GM23338 (cell line): ENCODE measurements around the gene BMS1. TPM values are rescaled to one million over a fixed set of nuclear protein-coding genes. Genes with fewer than 3 reads are reported as not detected.
A peak's percentile ranks its signal among the peaks of the same experiment; 100 is the strongest.

ENCODE experiments used
- ATAC-seq: fragments of 200-7000 bp; cut with Tn5 transposase; 3 replicates; pipeline ENCODE4 v1.9.1; 2020
- DNase-seq: peaks from one replicate; pipeline ENCODE4 v3.0.0-alpha.2; 2015; ENCODE audit warnings: low spot score
- H2AFZ ChIP-seq: fragments of 200-600 bp; sonication (generic); 2 replicates; pipeline ENCODE4 v1.8.0; 2016; ENCODE audit warnings: antibody characterized with exemption, mild to moderate bottlenecking, moderate library complexity
- H3F3A ChIP-seq: fragments of 200-600 bp; sonication (generic); replicated peaks from 2 replicates; pipeline ENCODE4 v1.8.0; 2017; ENCODE audit warnings: antibody characterized with exemption, mixed run types, low read depth
- H3K27ac ChIP-seq: fragments of 200-600 bp; sonication (generic); 2 replicates; pipeline ENCODE4 v1.6.1; 2016; ENCODE audit warnings: low read depth
- H3K27me3 ChIP-seq: fragments of 200-600 bp; sonication (generic); 2 replicates; pipeline ENCODE4 v1.8.0; 2016; ENCODE audit warnings: mild to moderate bottlenecking, mixed run types, moderate library complexity; ENCODE audit not compliant: insufficient read depth
- H3K36me3 ChIP-seq: fragments of 200-600 bp; sonication (generic); 2 replicates; pipeline ENCODE4 v1.8.0; 2016; ENCODE audit warnings: mild to moderate bottlenecking; ENCODE audit not compliant: insufficient read depth
- H3K4me1 ChIP-seq: fragments of 200-600 bp; sonication (generic); 2 replicates; pipeline ENCODE4 v1.8.0; 2016; ENCODE audit warnings: mild to moderate bottlenecking, moderate library complexity; ENCODE audit not compliant: insufficient read depth
- H3K4me2 ChIP-seq: fragments of 200-600 bp; sonication (generic); 2 replicates; pipeline ENCODE4 v1.7.1; 2017; ENCODE audit warnings: mixed run types
- H3K4me3 ChIP-seq: fragments of 200-600 bp; sonication (generic); 2 replicates; pipeline ENCODE4 v1.6.1; 2016; ENCODE audit warnings: mixed run types
- H3K79me2 ChIP-seq: fragments of 200-600 bp; sonication (generic); replicated peaks from 2 replicates; pipeline ENCODE4 v1.8.0; 2017; ENCODE audit warnings: mild to moderate bottlenecking; ENCODE audit not compliant: insufficient read depth
- H3K9me2 ChIP-seq: fragments of 200-600 bp; sonication (generic); 2 replicates; pipeline ENCODE4 v1.8.0; 2017; ENCODE audit not compliant: insufficient read depth
- H4K20me1 ChIP-seq: fragments of 200-600 bp; sonication (generic); replicated peaks from 2 replicates; pipeline ENCODE4 v1.8.0; 2017; ENCODE audit warnings: mild to moderate bottlenecking; ENCODE audit not compliant: insufficient read depth
- H3K27ac Mint-ChIP-seq: 2 replicates; pipeline ENCODE4 v1.8.0; 2020; ENCODE audit warnings: inconsistent platforms, mild to moderate bottlenecking, moderate library complexity, mixed read lengths
- H3K27me3 Mint-ChIP-seq: 3 replicates; pipeline ENCODE4 v1.8.0; 2022; ENCODE audit warnings: low read depth, mild to moderate bottlenecking, moderate library complexity, mixed read lengths, inconsistent platforms; ENCODE audit not compliant: insufficient read depth, poor library complexity
- H3K36me3 Mint-ChIP-seq: 3 replicates; pipeline ENCODE4 v1.8.0; 2021; ENCODE audit warnings: low read depth, mild to moderate bottlenecking, inconsistent platforms, moderate library complexity, mixed read lengths
- H3K4me1 Mint-ChIP-seq: 3 replicates; pipeline ENCODE4 v1.8.0; 2020; ENCODE audit warnings: mild to moderate bottlenecking, inconsistent platforms, mixed read lengths
- H3K4me3 Mint-ChIP-seq: 3 replicates; pipeline ENCODE4 v1.8.0; 2021; ENCODE audit warnings: moderate library complexity, mild to moderate bottlenecking, inconsistent platforms, mixed read lengths
- H3K9me3 Mint-ChIP-seq: 3 replicates; pipeline ENCODE4 v1.8.0; 2020; ENCODE audit warnings: moderate library complexity, mild to moderate bottlenecking, inconsistent platforms, mixed read lengths
- CREB1 ChIP-seq: fragments of 250-450 bp; sonication (Bioruptor Pico); IDR thresholded peaks from 2 replicates; pipeline ENCODE4 v1.5.0; 2020; ENCODE audit warnings: low read depth, mild to moderate bottlenecking, moderate library complexity
- CTCF ChIP-seq, 2 experiments: fragments of 200-600 bp in 1 of 2; sonication (generic) in 1 of 2; conservative IDR thresholded peaks; 2 replicates each; pipeline versions ENCODE4 v1.5.1 to v1.6.1; 2016 to 2017; ENCODE audit warnings: antibody characterized with exemption in 2 of 2, low read depth in 2 of 2, mild to moderate bottlenecking in 2 of 2, moderate library complexity in 1 of 2
- EZH2 ChIP-seq: fragments of 200-600 bp; sonication (generic); IDR thresholded peaks from one replicate; pipeline ENCODE4 v1.8.0; 2017; ENCODE audit warnings: antibody characterized with exemption, mild to moderate bottlenecking, low read depth; ENCODE audit not compliant: unreplicated experiment
- NANOG ChIP-seq: IDR thresholded peaks from 2 replicates; pipeline ENCODE4 v1.6.1; 2016; ENCODE audit warnings: antibody characterized with exemption, borderline replicate concordance
- REST ChIP-seq: IDR thresholded peaks from one replicate; pipeline ENCODE4 v1.6.1; 2018; ENCODE audit warnings: antibody characterized with exemption; ENCODE audit not compliant: unreplicated experiment
- STAT1 ChIP-seq: IDR thresholded peaks from one replicate; pipeline ENCODE4 v1.6.1; 2016; ENCODE audit warnings: antibody characterized with exemption; ENCODE audit not compliant: unreplicated experiment
- ZNF114 ChIP-seq: fragments of 250-450 bp; sonication (Bioruptor Pico); IDR thresholded peaks from 2 replicates; pipeline ENCODE4 v1.5.0; 2020; ENCODE audit warnings: mild to moderate bottlenecking, moderate library complexity
- ZNF331 ChIP-seq: fragments of 250-450 bp; sonication (Bioruptor Pico); IDR thresholded peaks from 2 replicates; pipeline ENCODE4 v1.5.0; 2020; ENCODE audit warnings: low read depth, mild to moderate bottlenecking, moderate library complexity
- ZNF462 ChIP-seq: fragments of 250-450 bp; sonication (Bioruptor Pico); IDR thresholded peaks from 2 replicates; pipeline ENCODE4 v1.5.0; 2020; ENCODE audit warnings: mild to moderate bottlenecking, moderate library complexity
- polyA plus RNA-seq: library from polyadenylated mRNA; unstranded; fragments of >200 nt; fragmentation: Nextera tagmentation; extraction: Ambion mirVana; gene quantifications from 2 replicates; pipeline ENCODE4 v1.2.1, GENCODE V29; 2016
- total RNA-seq: library from RNA; depleted of rRNA; stranded (reverse); fragments of >200 nt; shearing (Covaris generic); gene quantifications from 2 replicates; pipeline ENCODE4 v1.2.3, GENCODE V29; 2014

Gene BMS1
- total and polyA plus RNA-seq, 2 experiments from 2014 or later = 26.4 to 37.7 TPM

- TF ChIP-seq ZNF462 = no peak
- no peak for TF ChIP-seq CREB1
- TF ChIP-seq EZH2 = peak; percentile 28
- no peak for TF ChIP-seq ZNF114 (CRISPR knock-in tag)
- TF ChIP-seq NANOG = no peak
- no peak for TF ChIP-seq STAT1
- TF ChIP-seq ZNF331 (CRISPR knock-in tag) = no peak
Observed at GRCh38 chr10:42754155-42755027, 28.2 kb upstream of the BMS1 start (continued).

GRCh38 chr10:42755028-42755451 lies 27.6 kb upstream of the BMS1 start:
- H3K4me3 Mint-ChIP-seq = peak overlapping the region; percentile 65
- ATAC-seq (peak; percentile 63), DNase-seq (peak; percentile 55)
- H3K9me2 ChIP-seq = no peaks in the 10 kb centered on the region
- no peaks in the 10 kb centered on the region; the same call in 1 of the 2 replicates for H4K20me1 ChIP-seq
- no peaks in the 10 kb centered on the region; the same call in 2 of the 3 replicates for H3K36me3 Mint-ChIP-seq
- H3K4me2 ChIP-seq = peak overlapping the region; percentile 92
- no peaks in the 10 kb centered on the region for H3K4me1 ChIP-seq
- H3F3A ChIP-seq = no peaks in the 10 kb centered on the region
- H3K4me1 Mint-ChIP-seq = no peaks in the 10 kb centered on the region
- peak overlapping the region; percentile 74 for H3K4me3 ChIP-seq
- peak overlapping the region; percentile 99 for H2AFZ ChIP-seq
- H3K27ac Mint-ChIP-seq = no peak overlapping the region
- peaks cover 69% of the 10 kb centered on the region for H3K27me3 ChIP-seq
- peaks cover 65% of the 10 kb centered on the region for H3K27me3 Mint-ChIP-seq
- H3K9me3 Mint-ChIP-seq = peaks cover 4% of the 10 kb centered on the region; the same call in 2 of the 3 replicates
- no peaks in the 10 kb centered on the region for H3K36me3 ChIP-seq
- no peak overlapping the region for H3K27ac ChIP-seq
- H3K79me2 ChIP-seq = no peaks in the 10 kb centered on the region
- TF ChIP-seq EZH2 (peak; percentile 33), STAT1 (no peak), REST (no peak), NANOG (no peak), ZNF114 (CRISPR knock-in tag) (no peak), CTCF (conservative IDR thresholded peaks at IDR 0.05; ENCODE audit: low read depth in 2 of 2) (peak in 1 of 2 experiments; percentile 10; a peak in 1 of 4 replicates)
